ENCODE measurements around the gene RINL.
A peak's percentile ranks its signal among the peaks of the same experiment; 100 is the strongest.
"Not testable (repeated sequence)": the region's sequence is repeated elsewhere in the genome, so short reads cannot be mapped to it uniquely, and the experiment has no call there.

The RINL gene

GRCh38 chr19:38875656-38876395, 2.2 kb downstream of the RINL start:
- DNase-seq (ENCODE audit: low spot score), result no peak

GRCh38 chr19:38873400-38873799, 4.7 kb downstream of the RINL start:
- DNase-seq (ENCODE audit: low spot score), result not testable (repeated sequence)

- no peak for DNase-seq (ENCODE audit: low spot score)
Observed at GRCh38 chr19:38870612-38871011, 7.5 kb downstream of the RINL start.

- peak; percentile 87 for DNase-seq (ENCODE audit: low spot score)
Observed at GRCh38 chr19:38869836-38870607, 8.1 kb downstream of the RINL start.

- DNase-seq (ENCODE audit: low spot score), result no peak
Observed at GRCh38 chr19:38869160-38869835, 8.8 kb downstream of the RINL start.

GRCh38 chr19:38868551-38868950, 9.5 kb downstream of the RINL start:
- no peak for DNase-seq (ENCODE audit: low spot score)

GRCh38 chr19:38867171-38867780, 10.8 kb downstream of the RINL start:
- no peak for DNase-seq (ENCODE audit: low spot score)

- DNase-seq (ENCODE audit: low spot score), result no peak
Observed at GRCh38 chr19:38862321-38863059, 15.6 kb downstream of the RINL start.

GRCh38 chr19:38861368-38861767, 16.7 kb downstream of the RINL start:
- DNase-seq (ENCODE audit: low spot score), result no peak

- not testable (repeated sequence) for DNase-seq (ENCODE audit: low spot score)
Observed at GRCh38 chr19:38859631-38860204, 18.4 kb downstream of the RINL start.

GRCh38 chr19:38856813-38857212, 21.3 kb downstream of the RINL start:
- no peak for DNase-seq (ENCODE audit: low spot score)

- not testable (repeated sequence) for DNase-seq (ENCODE audit: low spot score)
Observed at GRCh38 chr19:38855751-38856150, 22.3 kb downstream of the RINL start.

GRCh38 chr19:38854961-38855360, 23.1 kb downstream of the RINL start:
- not testable (repeated sequence) for DNase-seq (ENCODE audit: low spot score)

GRCh38 chr19:38853214-38853613, 24.9 kb downstream of the RINL start:
- no peak for DNase-seq (ENCODE audit: low spot score)

- peak; percentile 59 for DNase-seq (ENCODE audit: low spot score)
Observed at GRCh38 chr19:38852231-38853044, 25.6 kb downstream of the RINL start.

- peak; percentile 97 for DNase-seq (ENCODE audit: low spot score)
Observed at GRCh38 chr19:38851622-38852230, 26.3 kb downstream of the RINL start.

GRCh38 chr19:38850976-38851621, 27.0 kb downstream of the RINL start:
- DNase-seq (ENCODE audit: low spot score), result no peak

GRCh38 chr19:38850436-38850975, 27.6 kb downstream of the RINL start:
- DNase-seq (ENCODE audit: low spot score), result peak; percentile 95

- peak; percentile 96 for DNase-seq (ENCODE audit: low spot score)
Observed at GRCh38 chr19:38849860-38850435, 28.1 kb downstream of the RINL start, which contains the start of gene HNRNPL. Gene HNRNPL (minus strand): TSS chr19:38849986. CDS start chr19:38849966, 20 bp downstream.
